ENCODE data around the gene CELA2B.
"Not testable (repeated sequence)": the region's sequence is repeated elsewhere in the genome, so short reads cannot be mapped to it uniquely, and the experiment has no call there.

DNA sequence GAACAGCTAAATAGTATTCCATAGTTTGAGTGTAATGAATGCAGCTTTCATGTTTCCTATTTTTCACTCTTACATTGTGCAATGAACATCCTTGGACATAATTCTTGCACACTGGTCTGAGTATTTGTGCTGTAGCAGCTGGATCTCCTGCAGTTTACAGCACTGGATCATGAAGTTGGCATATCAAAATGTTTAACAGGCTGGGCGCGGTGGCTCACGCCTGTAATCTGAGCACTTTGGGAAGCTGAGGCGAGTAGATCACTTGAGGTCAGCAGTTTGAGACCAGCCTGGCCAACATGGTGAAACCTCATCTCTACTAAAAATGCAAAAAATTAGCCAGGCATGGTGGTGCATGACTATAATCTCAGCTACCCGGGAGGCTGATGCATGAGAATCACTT lies 4.8 kb upstream of the CELA2B start:
- TF ChIP-seq, protein P1, sequence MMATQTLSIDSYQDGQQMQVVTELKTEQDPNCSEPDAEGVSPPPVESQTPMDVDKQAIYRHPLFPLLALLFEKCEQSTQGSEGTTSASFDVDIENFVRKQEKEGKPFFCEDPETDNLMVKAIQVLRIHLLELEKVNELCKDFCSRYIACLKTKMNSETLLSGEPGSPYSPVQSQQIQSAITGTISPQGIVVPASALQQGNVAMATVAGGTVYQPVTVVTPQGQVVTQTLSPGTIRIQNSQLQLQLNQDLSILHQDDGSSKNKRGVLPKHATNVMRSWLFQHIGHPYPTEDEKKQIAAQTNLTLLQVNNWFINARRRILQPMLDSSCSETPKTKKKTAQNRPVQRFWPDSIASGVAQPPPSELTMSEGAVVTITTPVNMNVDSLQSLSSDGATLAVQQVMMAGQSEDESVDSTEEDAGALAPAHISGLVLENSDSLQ (IDR thresholded peaks at IDR 0.05) = not testable (repeated sequence)
- not testable (repeated sequence) for TF ChIP-seq SIN3A (IDR thresholded peaks at IDR 0.05; ENCODE audit: borderline replicate concordance in 2 of 2, control insufficient read depth in 1 of 2, low read depth in 2 of 2, low read length in 2 of 2); POLR2AphosphoS2 (IDR thresholded peaks at IDR 0.05; ENCODE audit: low read length); POLR2A (conservative IDR thresholded peaks at IDR 0.05)
- TF ChIP-seq, protein P2, sequence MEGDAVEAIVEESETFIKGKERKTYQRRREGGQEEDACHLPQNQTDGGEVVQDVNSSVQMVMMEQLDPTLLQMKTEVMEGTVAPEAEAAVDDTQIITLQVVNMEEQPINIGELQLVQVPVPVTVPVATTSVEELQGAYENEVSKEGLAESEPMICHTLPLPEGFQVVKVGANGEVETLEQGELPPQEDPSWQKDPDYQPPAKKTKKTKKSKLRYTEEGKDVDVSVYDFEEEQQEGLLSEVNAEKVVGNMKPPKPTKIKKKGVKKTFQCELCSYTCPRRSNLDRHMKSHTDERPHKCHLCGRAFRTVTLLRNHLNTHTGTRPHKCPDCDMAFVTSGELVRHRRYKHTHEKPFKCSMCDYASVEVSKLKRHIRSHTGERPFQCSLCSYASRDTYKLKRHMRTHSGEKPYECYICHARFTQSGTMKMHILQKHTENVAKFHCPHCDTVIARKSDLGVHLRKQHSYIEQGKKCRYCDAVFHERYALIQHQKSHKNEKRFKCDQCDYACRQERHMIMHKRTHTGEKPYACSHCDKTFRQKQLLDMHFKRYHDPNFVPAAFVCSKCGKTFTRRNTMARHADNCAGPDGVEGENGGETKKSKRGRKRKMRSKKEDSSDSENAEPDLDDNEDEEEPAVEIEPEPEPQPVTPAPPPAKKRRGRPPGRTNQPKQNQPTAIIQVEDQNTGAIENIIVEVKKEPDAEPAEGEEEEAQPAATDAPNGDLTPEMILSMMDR (IDR thresholded peaks at IDR 0.05 in 2 of 3, conservative IDR thresholded peaks at IDR 0.05 in 1 of 3; ENCODE audit: insufficient read depth in 2 of 3, low read depth in 1 of 3, low read length in 3 of 3) = not testable (repeated sequence)
